Measurements from ENCODE around the gene MON1A. TPM values are rescaled to one million over a fixed set of nuclear protein-coding genes. Genes with fewer than 3 reads are reported as not detected.
"Not testable (repeated sequence)": the region's sequence is repeated elsewhere in the genome, so short reads cannot be mapped to it uniquely, and the experiment has no call there.

Gene MON1A
- total and polyA plus RNA-seq, 2 of the 8 experiments (the other 6 are each of a cell fraction or from before 2014, with no cell fraction given): 10.3 to 14.1 TPM

- TF ChIP-seq ATF2 (IDR thresholded peaks at IDR 0.05; ENCODE audit: low read length) (no peak), EZH2 (IDR thresholded peaks at IDR 0.05; ENCODE audit: low read depth, low read length, severe bottlenecking) (no peak), RBBP5 (IDR thresholded peaks at IDR 0.05; ENCODE audit: borderline replicate concordance, low read depth, low read length) (no peak), TCF12 (IDR thresholded peaks at IDR 0.05; ENCODE audit: low read depth, low read length) (no peak), CHD1 (IDR thresholded peaks at IDR 0.05; ENCODE audit: low read depth, low read length) (no peak), EGR1 (IDR thresholded peaks at IDR 0.05; ENCODE audit: borderline replicate concordance, low read depth, low read length) (no peak), CHD2 (IDR thresholded peaks at IDR 0.05; ENCODE audit: low read length) (no peak), KDM1A (IDR thresholded peaks at IDR 0.05; ENCODE audit: borderline replicate concordance, low read length) (no peak), TAF7 (optimal IDR thresholded peaks at IDR 0.05; ENCODE audit: borderline replicate concordance, low read depth, low read length) (no peak)
Observed at GRCh38 chr3:49924683-49925082, 4.9 kb downstream of the MON1A start (continued).

DNA sequence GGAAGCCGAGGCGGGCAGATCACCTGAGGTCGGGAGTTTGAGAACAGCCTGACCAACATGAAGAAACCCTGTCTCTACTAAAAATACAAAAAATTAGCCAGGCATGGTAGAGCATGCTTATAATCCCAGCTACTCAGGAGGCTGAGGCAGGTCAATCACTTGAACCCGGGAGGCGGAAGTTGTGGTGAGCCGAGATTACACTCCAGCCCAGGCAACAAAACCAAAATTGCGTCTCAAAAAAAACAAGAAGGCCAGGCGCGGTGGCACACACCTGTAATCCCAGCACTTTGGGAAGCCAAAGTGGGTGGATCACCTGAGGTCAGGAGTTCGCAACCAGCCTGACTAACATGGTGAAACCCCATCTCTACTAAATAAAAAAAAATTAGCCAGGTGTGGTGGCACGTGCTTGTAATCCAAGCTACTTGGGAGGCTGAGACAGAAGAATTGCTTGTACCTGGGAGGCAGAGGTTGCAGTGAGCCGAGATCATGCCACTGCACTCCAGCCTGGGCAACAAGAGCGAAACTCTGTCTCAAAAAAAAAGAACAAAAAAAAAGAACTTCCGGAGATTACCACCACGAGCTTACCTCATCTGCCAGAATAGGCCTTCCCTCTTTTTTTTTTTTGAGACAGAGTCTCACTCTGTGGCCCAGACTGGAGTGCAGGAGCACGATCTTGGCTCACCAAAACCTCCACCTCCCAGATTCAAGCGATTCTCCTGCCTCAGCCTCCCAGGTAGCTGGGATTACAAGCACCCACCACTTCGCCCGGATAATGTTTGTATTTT, 11.6 kb downstream of the MON1A start:
- H2BK120ac ChIP-seq (replicated peaks; ENCODE audit: low read depth, low read length); H2BK20ac ChIP-seq (ENCODE audit: low read length); H4K91ac ChIP-seq (replicated peaks; ENCODE audit: insufficient read length, low read length); H3K79me2 ChIP-seq (ENCODE audit: control insufficient read depth in 1 of 2, insufficient read depth in 2 of 2, low read length in 2 of 2); H3K4me3 ChIP-seq (ENCODE audit: extremely low read depth in 1 of 4, insufficient read depth in 2 of 4, low read depth in 3 of 4, low read length in 4 of 4); H3K27ac ChIP-seq (ENCODE audit: low read depth, low read length); H2BK12ac ChIP-seq (ENCODE audit: low read depth, low read length); H3K4me1 ChIP-seq (replicated peaks in 1 of 4; ENCODE audit: control insufficient read depth in 3 of 4, insufficient read depth in 4 of 4, low read length in 3 of 4); H3K9ac ChIP-seq (replicated peaks in 1 of 4; ENCODE audit: extremely low read depth in 1 of 4, low read depth in 3 of 4, low read length in 3 of 4); H3K9me3 ChIP-seq (ENCODE audit: insufficient read depth in 2 of 2, low read depth in 1 of 2, low read length in 1 of 2); H3K23me2 ChIP-seq (ENCODE audit: low read depth, low read length); H3K18ac ChIP-seq (ENCODE audit: extremely low read depth, low read length); H4K20me1 ChIP-seq (replicated peaks in 1 of 2; ENCODE audit: control insufficient read depth in 1 of 2, insufficient read depth in 2 of 2, low read length in 2 of 2); H3K56ac ChIP-seq (replicated peaks; ENCODE audit: insufficient read length, low read depth, low read length); DNase-seq (ENCODE audit: low read depth in 1 of 2, low spot score in 2 of 2); H2AK5ac ChIP-seq (ENCODE audit: low read depth, low read length); H3K27me3 ChIP-seq (replicated peaks in 1 of 4; ENCODE audit: control insufficient read depth in 3 of 4, extremely low read depth in 1 of 4, insufficient read depth in 3 of 4, low read length in 3 of 4); H3K23ac ChIP-seq (ENCODE audit: insufficient read length); H2BK5ac ChIP-seq (ENCODE audit: low read depth, low read length); H4K8ac ChIP-seq (ENCODE audit: extremely low read depth, insufficient read depth, low read length); H3K4ac ChIP-seq (replicated peaks; ENCODE audit: insufficient read length, low read depth, low read length); H4K5ac ChIP-seq (ENCODE audit: insufficient read length, low read depth, low read length); H3K36me3 ChIP-seq (ENCODE audit: control insufficient read depth in 2 of 4, insufficient read depth in 4 of 4, low read length in 3 of 4); H2AFZ ChIP-seq (ENCODE audit: low read length); H2BK15ac ChIP-seq (ENCODE audit: low read length); H3K14ac ChIP-seq (ENCODE audit: insufficient read length); H3K4me2 ChIP-seq (ENCODE audit: insufficient read depth in 1 of 2, low read depth in 2 of 2, low read length in 2 of 2); FAIRE-seq; H3K79me1 ChIP-seq (ENCODE audit: low read depth, low read length): not testable (repeated sequence)
- ChIA-PET POLR2A (ENCODE audit: partially characterized antibody) (interaction anchor here (0.7 to 2.0 kb wide), 4 partner anchors 10 to 354 kb away, joined by 3 to 8 read pairs (median 4); no protein-coding TSS in a partner anchor), CTCF (ENCODE audit: partially characterized antibody) (interaction anchor here (1.2 to 4.6 kb wide), 7 partner anchors 8 to 217 kb away, joined by 3 to 24 read pairs (median 6); partner anchors contain the start of genes INKA1 and MON1A)
- 94% methylated on average over 19 of the region's 19 CpGs; no CpG with 5 or more reads in 1 of the 2 experiments for WGBS, 2 experiments (ENCODE audit: extremely low coverage in 1 of 2, insufficient coverage in 1 of 2, insufficient read length in 1 of 2, insufficient replicate concordance in 2 of 2, low coverage in 1 of 2, low lambda C conversion rate in 2 of 2, missing lambda C conversion rate in 1 of 2)
